ENCODE results near the gene ZNF385C. TPM values are rescaled to one million over a fixed set of nuclear protein-coding genes. Genes with fewer than 3 reads are reported as not detected.
"Not testable (repeated sequence)": the region's sequence is repeated elsewhere in the genome, so short reads cannot be mapped to it uniquely, and the experiment has no call there.

The ZNF385C gene
- polyA plus RNA-seq, 2 donors = 0.12 to 0.24 TPM

- Histone ChIP-seq H3K27me3 (ENCODE audit: control insufficient read depth in 1 of 2, insufficient read depth in 2 of 2, low read length in 2 of 2) (no peaks in the 10 kb centered on the region), H3K36me3 (ENCODE audit: control insufficient read depth in 2 of 2, insufficient read depth in 2 of 2, low read length in 1 of 2) (peaks cover 0 to 15% of the 10 kb centered on the region in 2 donors), H3K4me1 (ENCODE audit: control insufficient read depth in 2 of 2, insufficient read depth in 2 of 2, low read length in 1 of 2) (peaks cover 0 to 14% of the 10 kb centered on the region in 2 donors), H3K27ac (ENCODE audit: low read depth in 2 of 2, low read length in 1 of 2) (no peak overlapping the region), H3K4me3 (ENCODE audit: low read depth in 1 of 2, low read length in 2 of 2) (no peak overlapping the region), H3K9me3 (ENCODE audit: control insufficient read depth in 2 of 2, insufficient read depth in 1 of 2, low read depth in 1 of 2, low read length in 1 of 2) (no peaks in the 10 kb centered on the region)
- 92 to 93% methylated on average over 4 of the region's 4 CpGs for WGBS, 2 donors
Measured at GRCh38 chr17:42018988-42019387, 79.3 kb downstream of the ZNF385C start.

- Histone ChIP-seq H3K4me3 (ENCODE audit: low read depth in 1 of 2, low read length in 2 of 2) (peak overlapping the region in 1 of 2 donors; percentile 99), H3K4me1 (ENCODE audit: control insufficient read depth in 2 of 2, insufficient read depth in 2 of 2, low read length in 1 of 2) (peaks cover 0 to 11% of the 10 kb centered on the region in 2 donors), H3K27ac (ENCODE audit: low read depth in 2 of 2, low read length in 1 of 2) (peak overlapping the region in 1 of 2 donors; percentile 94), H3K27me3 (ENCODE audit: control insufficient read depth in 1 of 2, insufficient read depth in 2 of 2, low read length in 2 of 2) (no peaks in the 10 kb centered on the region), H3K36me3 (ENCODE audit: control insufficient read depth in 2 of 2, insufficient read depth in 2 of 2, low read length in 1 of 2) (peaks cover 0 to 9% of the 10 kb centered on the region in 2 donors), H3K9me3 (ENCODE audit: control insufficient read depth in 2 of 2, insufficient read depth in 1 of 2, low read depth in 1 of 2, low read length in 1 of 2) (no peaks in the 10 kb centered on the region)
- WGBS, 2 donors = 38% methylated on average over 3 of the region's 3 CpGs
Measured at GRCh38 chr17:42018339-42018738, 79.9 kb downstream of the ZNF385C start.

GRCh38 chr17:42017866-42018200, 80.4 kb downstream of the ZNF385C start:
- WGBS, 2 donors = 4 to 6% methylated on average over 11 of the region's 11 CpGs
- Histone ChIP-seq H3K4me3 (ENCODE audit: low read depth in 1 of 2, low read length in 2 of 2) (peak overlapping the region; percentile 97 to 99), H3K27me3 (ENCODE audit: control insufficient read depth in 1 of 2, insufficient read depth in 2 of 2, low read length in 2 of 2) (no peaks in the 10 kb centered on the region), H3K36me3 (ENCODE audit: control insufficient read depth in 2 of 2, insufficient read depth in 2 of 2, low read length in 1 of 2) (peaks cover 0 to 5% of the 10 kb centered on the region in 2 donors), H3K27ac (ENCODE audit: low read depth in 2 of 2, low read length in 1 of 2) (peak overlapping the region; percentile 94 to 97), H3K4me1 (ENCODE audit: control insufficient read depth in 2 of 2, insufficient read depth in 2 of 2, low read length in 1 of 2) (peaks cover 0 to 11% of the 10 kb centered on the region in 2 donors), H3K9me3 (ENCODE audit: control insufficient read depth in 2 of 2, insufficient read depth in 1 of 2, low read depth in 1 of 2, low read length in 1 of 2) (no peaks in the 10 kb centered on the region)

GRCh38 chr17:42016941-42017865, 81.1 kb downstream of the ZNF385C start, which contains the start of gene DNAJC7:
Gene DNAJC7, minus strand, starts transcription at chr17:42017439. Its CDS starts 23 bp downstream, at chr17:42017416.
- 0% methylated on average over 69 to 70 of the region's 70 CpGs for WGBS, 2 donors
- H3K4me3 ChIP-seq (ENCODE audit: low read depth in 1 of 2, low read length in 2 of 2) = peak within 1 kb of the TSS; percentile 97 to 99
- peak within 1 kb of the TSS; percentile 94 to 97 for H3K27ac ChIP-seq (ENCODE audit: low read depth in 2 of 2, low read length in 1 of 2)
- H3K9me3 ChIP-seq (ENCODE audit: control insufficient read depth in 2 of 2, insufficient read depth in 1 of 2, low read depth in 1 of 2, low read length in 1 of 2) = no peaks in the 10 kb centered on the region
- H3K4me1 ChIP-seq (ENCODE audit: control insufficient read depth in 2 of 2, insufficient read depth in 2 of 2, low read length in 1 of 2) = peaks cover 0 to 11% of the 10 kb centered on the region in 2 donors
- peaks cover 0 to 2% of the 10 kb centered on the region in 2 donors for H3K36me3 ChIP-seq (ENCODE audit: control insufficient read depth in 2 of 2, insufficient read depth in 2 of 2, low read length in 1 of 2)
- no peaks in the 10 kb centered on the region for H3K27me3 ChIP-seq (ENCODE audit: control insufficient read depth in 1 of 2, insufficient read depth in 2 of 2, low read length in 2 of 2)

- Histone ChIP-seq H3K9me3 (ENCODE audit: control insufficient read depth in 2 of 2, insufficient read depth in 1 of 2, low read depth in 1 of 2, low read length in 1 of 2) (no peaks in the 10 kb centered on the region), H3K4me3 (ENCODE audit: low read depth in 1 of 2, low read length in 2 of 2) (peak overlapping the region; percentile 97 to 99), H3K27me3 (ENCODE audit: control insufficient read depth in 1 of 2, insufficient read depth in 2 of 2, low read length in 2 of 2) (no peaks in the 10 kb centered on the region), H3K36me3 (ENCODE audit: control insufficient read depth in 2 of 2, insufficient read depth in 2 of 2, low read length in 1 of 2) (no peaks in the 10 kb centered on the region), H3K4me1 (ENCODE audit: control insufficient read depth in 2 of 2, insufficient read depth in 2 of 2, low read length in 1 of 2) (peaks cover 0 to 11% of the 10 kb centered on the region in 2 donors), H3K27ac (ENCODE audit: low read depth in 2 of 2, low read length in 1 of 2) (peak overlapping the region; percentile 94 to 97)
- WGBS, 2 donors = 3 to 4% methylated on average over 12 of the region's 12 CpGs
Measured at GRCh38 chr17:42016411-42016831, 81.9 kb downstream of the ZNF385C start.

- H3K9me3 ChIP-seq (ENCODE audit: control insufficient read depth in 2 of 2, insufficient read depth in 1 of 2, low read depth in 1 of 2, low read length in 1 of 2); H3K4me3 ChIP-seq (ENCODE audit: low read depth in 1 of 2, low read length in 2 of 2); H3K27ac ChIP-seq (ENCODE audit: low read depth in 2 of 2, low read length in 1 of 2); H3K36me3 ChIP-seq (ENCODE audit: control insufficient read depth in 2 of 2, insufficient read depth in 2 of 2, low read length in 1 of 2); H3K27me3 ChIP-seq (ENCODE audit: control insufficient read depth in 1 of 2, insufficient read depth in 2 of 2, low read length in 2 of 2): not testable (repeated sequence)
- peaks cover 2 to 11% of the 10 kb centered on the region in 2 donors for H3K4me1 ChIP-seq (ENCODE audit: control insufficient read depth in 2 of 2, insufficient read depth in 2 of 2, low read length in 1 of 2)
- 89 to 92% methylated on average over 12 of the region's 12 CpGs for WGBS, 2 donors
Measured at GRCh38 chr17:42013740-42014139, 84.5 kb downstream of the ZNF385C start.

GRCh38 chr17:42012363-42012762, 85.9 kb downstream of the ZNF385C start:
- H3K4me3 ChIP-seq (ENCODE audit: low read depth in 1 of 2, low read length in 2 of 2); H3K9me3 ChIP-seq (ENCODE audit: control insufficient read depth in 2 of 2, insufficient read depth in 1 of 2, low read depth in 1 of 2, low read length in 1 of 2); H3K27ac ChIP-seq (ENCODE audit: low read depth in 2 of 2, low read length in 1 of 2); H3K4me1 ChIP-seq (ENCODE audit: control insufficient read depth in 2 of 2, insufficient read depth in 2 of 2, low read length in 1 of 2); H3K27me3 ChIP-seq (ENCODE audit: control insufficient read depth in 1 of 2, insufficient read depth in 2 of 2, low read length in 2 of 2); H3K36me3 ChIP-seq (ENCODE audit: control insufficient read depth in 2 of 2, insufficient read depth in 2 of 2, low read length in 1 of 2): not testable (repeated sequence)
- 81% methylated on average over 4 of the region's 4 CpGs for WGBS, 2 donors

- Histone ChIP-seq H3K9me3 (ENCODE audit: control insufficient read depth in 2 of 2, insufficient read depth in 1 of 2, low read depth in 1 of 2, low read length in 1 of 2) (no peaks in the 10 kb centered on the region), H3K27me3 (ENCODE audit: control insufficient read depth in 1 of 2, insufficient read depth in 2 of 2, low read length in 2 of 2) (no peaks in the 10 kb centered on the region), H3K4me3 (ENCODE audit: low read depth in 1 of 2, low read length in 2 of 2) (no peak overlapping the region), H3K4me1 (ENCODE audit: control insufficient read depth in 2 of 2, insufficient read depth in 2 of 2, low read length in 1 of 2) (peaks cover 2% of the 10 kb centered on the region in 2 donors), H3K27ac (ENCODE audit: low read depth in 2 of 2, low read length in 1 of 2) (peak overlapping the region in 1 of 2 donors; percentile 14), H3K36me3 (ENCODE audit: control insufficient read depth in 2 of 2, insufficient read depth in 2 of 2, low read length in 1 of 2) (no peaks in the 10 kb centered on the region)
- 88 to 94% methylated on average over 3 of the region's 3 CpGs for WGBS, 2 donors
Measured at GRCh38 chr17:42010898-42011516, 87.3 kb downstream of the ZNF385C start.

- H3K9me3 ChIP-seq (ENCODE audit: control insufficient read depth in 2 of 2, insufficient read depth in 1 of 2, low read depth in 1 of 2, low read length in 1 of 2); H3K4me3 ChIP-seq (ENCODE audit: low read depth in 1 of 2, low read length in 2 of 2); H3K27me3 ChIP-seq (ENCODE audit: control insufficient read depth in 1 of 2, insufficient read depth in 2 of 2, low read length in 2 of 2); H3K36me3 ChIP-seq (ENCODE audit: control insufficient read depth in 2 of 2, insufficient read depth in 2 of 2, low read length in 1 of 2); H3K4me1 ChIP-seq (ENCODE audit: control insufficient read depth in 2 of 2, insufficient read depth in 2 of 2, low read length in 1 of 2): not testable (repeated sequence)
- 45 to 51% methylated on average over 9 of the region's 9 CpGs for WGBS, 2 donors
- H3K27ac ChIP-seq (ENCODE audit: low read depth in 2 of 2, low read length in 1 of 2) = peak overlapping the region; percentile 14 to 64
Measured at GRCh38 chr17:42010266-42010680, 88.0 kb downstream of the ZNF385C start.

Data from esophagus (tissue), 2 donors.